K562 (cell line): ENCODE data around the gene PTGFR. TPM values are rescaled to one million over a fixed set of nuclear protein-coding genes. Genes with fewer than 3 reads are reported as not detected.

Experiments used
- ATAC-seq: fragments of 200-7000 bp; cut with Tn5 transposase; 3 replicates; pipeline ENCODE4 v1.9.1; 2020; ENCODE audit warnings: moderate library complexity
- BruUV-seq: library from RNA; stranded (reverse); fragments of 400-500 nt; replicated peaks from 2 replicates; lab custom pipeline; 2021; lab: Mats Ljungman, UMichigan
- CTCF ChIA-PET: fragments of 300-600 bp; formaldehyde crosslinking; extraction: SDS; loops from one replicate; lab custom pipeline; 2021; ENCODE audit warnings: low intra/inter-chr PET ratio; lab: Yijun Ruan, JAX
- POLR2A ChIA-PET: fragments of 300-600, 350-650 bp; sonication (Branson Sonifier 250); formaldehyde crosslinking; extraction: SDS; loops from one replicate; lab custom pipeline; 2021; ENCODE audit warnings: antibody characterized with exemption, inconsistent platforms; lab: Yijun Ruan, JAX
- DNase-seq, 4 experiments: peaks; one replicate each; pipeline versions ENCODE4 v3.0.0 to v3.0.0-alpha.2; 2011 to 2018; ENCODE audit warnings: low spot score in 3 of 4, mixed read lengths in 3 of 4; ENCODE audit errors: extremely low read depth in 1 of 4
- FAIRE-seq: peaks from 2 replicates; lab custom pipeline; 2011; peaks lifted over from hg19 to GRCh38; lab: Jason Lieb, UNC
- H2AFZ ChIP-seq: 2 replicates; pipeline ENCODE4 v1.6.0; 2011; ENCODE audit warnings: low read depth, low read length, control low read depth, inconsistent platforms
- H3K27ac ChIP-seq: fragments of 200-600 bp; 3 replicates; pipeline ENCODE4 v1.8.0; 2011; ENCODE audit warnings: low read depth, mild to moderate bottlenecking, control low read depth, inconsistent platforms, low read length, moderate library complexity, mixed read lengths; ENCODE audit errors: extremely low read depth
- H3K27me3 ChIP-seq, 2 experiments: fragments of 300-600 bp in 1 of 2; 2 replicates in 1 of 2; 3 replicates in 1 of 2; pipeline versions ENCODE4 v1.6.0 to v1.8.0; 2011; ENCODE audit warnings: inconsistent platforms in 2 of 2, low read length in 2 of 2, mild to moderate bottlenecking in 1 of 2, mixed read lengths in 1 of 2, moderate library complexity in 1 of 2; ENCODE audit not compliant: control insufficient read depth in 2 of 2, insufficient read depth in 2 of 2
- H3K36me3 ChIP-seq: fragments of 300-600 bp; 3 replicates; pipeline ENCODE4 v1.8.0; 2011; ENCODE audit warnings: mild to moderate bottlenecking, low read length, inconsistent platforms; ENCODE audit not compliant: control insufficient read depth, insufficient read depth
- H3K4me1 ChIP-seq, 2 experiments: fragments of 200-600 bp in 1 of 2; replicated peaks in 1 of 2; 2 replicates in 1 of 2; 3 replicates in 1 of 2; pipeline versions ENCODE4 v1.5.1 to v1.8.0; 2011; ENCODE audit warnings: inconsistent platforms in 2 of 2, low read length in 2 of 2, mild to moderate bottlenecking in 1 of 2, mixed read lengths in 1 of 2, moderate library complexity in 1 of 2; ENCODE audit not compliant: control insufficient read depth in 2 of 2, insufficient read depth in 2 of 2
- H3K4me2 ChIP-seq: 2 replicates; pipeline ENCODE4 v1.6.1; 2011; ENCODE audit warnings: low read length, control low read depth, inconsistent platforms, mixed read lengths; ENCODE audit not compliant: insufficient read depth
- H3K4me3 ChIP-seq: fragments of 200-600 bp; sonication (generic), shearing (Covaris generic); 2 replicates; pipeline ENCODE4 v1.5.1; 2016; ENCODE audit warnings: control low read depth, inconsistent platforms
- H3K79me2 ChIP-seq: fragments of 200-600 bp; 3 replicates; pipeline ENCODE4 v1.8.0; 2011; ENCODE audit warnings: low read length, inconsistent platforms; ENCODE audit not compliant: control insufficient read depth, insufficient read depth
- H3K9ac ChIP-seq, 2 experiments: 2 replicates each; pipeline versions ENCODE4 v1.6.0 to v1.6.1; 2011; ENCODE audit warnings: low read depth in 2 of 2, low read length in 2 of 2, control low read depth in 1 of 2, inconsistent platforms in 1 of 2, mild to moderate bottlenecking in 1 of 2, mixed read lengths in 1 of 2; ENCODE audit not compliant: insufficient read depth in 1 of 2
- H3K9me1 ChIP-seq: one replicate; pipeline ENCODE4 v1.6.0; 2011; ENCODE audit warnings: inconsistent platforms, mild to moderate bottlenecking, low read length, moderate library complexity; ENCODE audit not compliant: control insufficient read depth, insufficient read depth
- H3K9me3 ChIP-seq: replicated peaks from 2 replicates; pipeline ENCODE4 v1.5.1; 2011; ENCODE audit warnings: low read depth, low read length, inconsistent platforms; ENCODE audit not compliant: control insufficient read depth, insufficient read depth
- H4K20me1 ChIP-seq: replicated peaks from 2 replicates; pipeline ENCODE4 v1.6.1; 2011; ENCODE audit warnings: low read length, inconsistent platforms, mixed read lengths; ENCODE audit not compliant: control insufficient read depth, insufficient read depth
- CBX8 ChIP-seq: fragments of 200-600 bp; sonication (generic); IDR thresholded peaks from 2 replicates; pipeline ENCODE4 v1.6.1; 2012; ENCODE audit warnings: borderline replicate concordance, mixed run types, low read depth, mild to moderate bottlenecking, moderate library complexity, mixed read lengths, low read length, control low read depth, inconsistent platforms; ENCODE audit not compliant: poor library complexity, severe bottlenecking; ENCODE audit errors: extremely low read depth
- WGBS: fragments of 100-300 bp; shearing (Covaris generic); methylation state at CpG from one replicate; pipeline ENCODE4 v1.1.6; 2016; ENCODE audit warnings: low coverage, mixed read lengths; ENCODE audit not compliant: insufficient coverage; ENCODE audit errors: missing lambda C conversion rate; 5-methylcytosine and 5-hydroxymethylcytosine counted together
- in situ Hi-C: fragments of 300-500 bp; cut with MboI; formaldehyde crosslinking; loops from 4 replicates; pipeline ENCODE4 v1.15.0; 2018; ENCODE audit warnings: inconsistent platforms, mixed read lengths
- intact Hi-C: fragments of 100-400 bp; cut with micrococcal nuclease; formaldehyde crosslinking; loops from 2 replicates; pipeline ENCODE4 v1.14.2; 2022
- polyA plus RNA-seq, 8 experiments: library from polyadenylated mRNA; depleted of rRNA in 4 of 8; stranded (reverse) in 5 of 8; unstranded in 3 of 8; fragments of >200 nt; fragmentation: Nextera tagmentation in 2 of 8; fragmentation: Illumina TruSeq in 1 of 8; extraction: Ambion mirVana in 2 of 8; extraction: Trizol in 1 of 8; gene quantifications; 2 replicates each; pipeline versions ENCODE4 v1.2.1 to v1.2.3, GENCODE V29; 2011 to 2014; ENCODE audit warnings: inconsistent platforms in 1 of 8, missing spikeins in 1 of 8
- total RNA-seq, 7 experiments: library from RNA; depleted of rRNA in 6 of 7; stranded (reverse); fragments of >200 nt in 6 of 7; fragmentation: Illumina TruSeq in 2 of 7; extraction: Trizol in 2 of 7; gene quantifications; 2 replicates each; pipeline versions ENCODE4 v1.2.1 to v1.2.3, GENCODE V29; 2011 to 2021; ENCODE audit warnings: low replicate concordance in 1 of 7
- TF ChIP-seq, protein P1 (sequence below): fragments of 250-450 bp; sonication (Bioruptor Pico); IDR thresholded peaks from 2 replicates; pipeline ENCODE4 v1.4.0; 2020

The PTGFR gene
- total and polyA plus RNA-seq, 9 of the 15 experiments (the other 6 are each of a cell fraction or from before 2014, with no cell fraction given): 0.04 TPM; not detected in 8

DNA sequence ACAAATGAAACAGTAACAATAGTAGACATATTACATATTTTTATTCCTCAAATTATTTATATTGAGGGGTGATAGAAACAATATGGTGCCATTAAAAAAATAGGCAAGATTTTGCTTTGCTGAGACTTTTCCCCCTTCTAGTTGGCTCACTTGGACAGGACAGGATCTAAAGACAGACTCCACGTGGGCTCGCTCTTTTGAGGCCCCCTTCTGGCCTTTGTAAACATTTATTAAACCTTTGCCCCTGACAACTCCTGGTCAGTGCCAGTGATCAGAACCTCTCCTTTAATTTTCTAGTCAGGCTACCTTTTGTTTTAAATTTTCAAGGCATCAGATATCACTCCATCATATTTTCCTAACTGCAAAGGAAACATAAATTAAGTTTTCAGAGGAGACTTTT, 79.8 kb downstream of the PTGFR start (continued):
- TF ChIP-seq, protein P1, sequence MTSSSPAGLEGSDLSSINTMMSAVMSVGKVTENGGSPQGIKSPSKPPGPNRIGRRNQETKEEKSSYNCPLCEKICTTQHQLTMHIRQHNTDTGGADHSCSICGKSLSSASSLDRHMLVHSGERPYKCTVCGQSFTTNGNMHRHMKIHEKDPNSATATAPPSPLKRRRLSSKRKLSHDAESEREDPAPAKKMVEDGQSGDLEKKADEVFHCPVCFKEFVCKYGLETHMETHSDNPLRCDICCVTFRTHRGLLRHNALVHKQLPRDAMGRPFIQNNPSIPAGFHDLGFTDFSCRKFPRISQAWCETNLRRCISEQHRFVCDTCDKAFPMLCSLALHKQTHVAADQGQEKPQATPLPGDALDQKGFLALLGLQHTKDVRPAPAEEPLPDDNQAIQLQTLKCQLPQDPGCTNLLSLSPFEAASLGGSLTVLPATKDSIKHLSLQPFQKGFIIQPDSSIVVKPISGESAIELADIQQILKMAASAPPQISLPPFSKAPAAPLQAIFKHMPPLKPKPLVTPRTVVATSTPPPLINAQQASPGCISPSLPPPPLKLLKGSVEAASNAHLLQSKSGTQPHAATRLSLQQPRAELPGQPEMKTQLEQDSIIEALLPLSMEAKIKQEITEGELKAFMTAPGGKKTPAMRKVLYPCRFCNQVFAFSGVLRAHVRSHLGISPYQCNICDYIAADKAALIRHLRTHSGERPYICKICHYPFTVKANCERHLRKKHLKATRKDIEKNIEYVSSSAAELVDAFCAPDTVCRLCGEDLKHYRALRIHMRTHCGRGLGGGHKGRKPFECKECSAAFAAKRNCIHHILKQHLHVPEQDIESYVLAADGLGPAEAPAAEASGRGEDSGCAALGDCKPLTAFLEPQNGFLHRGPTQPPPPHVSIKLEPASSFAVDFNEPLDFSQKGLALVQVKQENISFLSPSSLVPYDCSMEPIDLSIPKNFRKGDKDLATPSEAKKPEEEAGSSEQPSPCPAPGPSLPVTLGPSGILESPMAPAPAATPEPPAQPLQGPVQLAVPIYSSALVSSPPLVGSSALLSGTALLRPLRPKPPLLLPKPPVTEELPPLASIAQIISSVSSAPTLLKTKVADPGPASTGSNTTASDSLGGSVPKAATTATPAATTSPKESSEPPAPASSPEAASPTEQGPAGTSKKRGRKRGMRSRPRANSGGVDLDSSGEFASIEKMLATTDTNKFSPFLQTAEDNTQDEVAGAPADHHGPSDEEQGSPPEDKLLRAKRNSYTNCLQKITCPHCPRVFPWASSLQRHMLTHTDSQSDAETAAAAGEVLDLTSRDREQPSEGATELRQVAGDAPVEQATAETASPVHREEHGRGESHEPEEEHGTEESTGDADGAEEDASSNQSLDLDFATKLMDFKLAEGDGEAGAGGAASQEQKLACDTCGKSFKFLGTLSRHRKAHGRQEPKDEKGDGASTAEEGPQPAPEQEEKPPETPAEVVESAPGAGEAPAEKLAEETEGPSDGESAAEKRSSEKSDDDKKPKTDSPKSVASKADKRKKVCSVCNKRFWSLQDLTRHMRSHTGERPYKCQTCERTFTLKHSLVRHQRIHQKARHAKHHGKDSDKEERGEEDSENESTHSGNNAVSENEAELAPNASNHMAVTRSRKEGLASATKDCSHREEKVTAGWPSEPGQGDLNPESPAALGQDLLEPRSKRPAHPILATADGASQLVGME (CRISPR knock-in tag): no peak

DNA sequence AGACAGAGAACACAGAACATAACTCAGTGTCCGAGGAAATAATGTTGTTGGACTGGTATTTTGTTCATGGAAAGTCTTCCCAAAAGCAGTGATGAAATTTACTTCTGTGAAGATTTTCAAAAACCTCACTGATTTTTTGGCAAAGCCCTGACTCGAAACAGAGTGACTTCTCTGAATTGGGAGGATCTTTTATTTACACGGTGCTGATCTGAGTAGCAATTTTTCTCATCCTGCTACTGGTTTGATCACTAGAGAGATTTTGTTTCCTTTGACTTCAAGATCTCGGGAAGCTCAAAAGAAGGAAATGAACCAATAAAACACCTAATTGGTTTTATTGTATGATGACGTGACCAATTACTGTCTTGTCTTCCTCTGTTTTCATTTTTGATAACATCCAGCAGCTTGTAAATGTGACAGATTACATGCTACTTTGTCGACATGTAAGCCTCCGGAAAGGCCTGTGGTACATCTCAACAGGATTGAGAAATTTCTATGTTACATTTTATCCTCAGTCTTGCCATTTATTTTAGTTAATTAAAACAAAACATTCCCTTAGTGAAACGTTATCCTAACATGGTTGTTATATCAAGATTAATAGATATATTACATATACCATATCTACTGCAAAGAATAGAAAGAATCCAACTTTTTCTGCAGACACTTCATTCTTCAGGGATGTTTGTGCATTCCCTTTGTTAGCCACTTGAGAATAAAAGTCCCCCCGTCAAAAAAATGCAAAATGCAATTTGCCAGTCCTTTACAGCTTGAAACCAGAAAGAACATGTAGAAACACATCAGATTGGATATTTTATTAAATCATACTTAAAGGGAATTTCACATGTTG, 86.7 kb downstream of the PTGFR start:
- Histone ChIP-seq H3K79me2 (no peaks in the 10 kb centered on the region), H3K4me2 (no peak overlapping the region), H3K27me3 (no peaks in the 10 kb centered on the region), H4K20me1 (no peaks in the 10 kb centered on the region), H2AFZ (no peak overlapping the region), H3K9ac (no peak overlapping the region), H3K36me3 (no peaks in the 10 kb centered on the region), H3K27ac (no peak overlapping the region), H3K4me3 (no peak overlapping the region), H3K9me3 (no peaks in the 10 kb centered on the region; the same call in 1 of the 2 replicates), H3K4me1 (no peaks in the 10 kb centered on the region), H3K9me1 (no peaks in the 10 kb centered on the region)
- DNase-seq (no peak), FAIRE-seq (no peak), ATAC-seq (no peak)
- under 1% methylated on average over 9 of the region's 9 CpGs for WGBS
- BruUV-seq: no TSS peak
- ChIA-PET POLR2A (no interaction called here), CTCF (no interaction called here)
- TF ChIP-seq CBX8: no peak
- intact Hi-C loops (no loop called here), in situ Hi-C loops (no loop called here)
